ENCODE measurements around the gene CD22.

CD22 gene

DNA sequence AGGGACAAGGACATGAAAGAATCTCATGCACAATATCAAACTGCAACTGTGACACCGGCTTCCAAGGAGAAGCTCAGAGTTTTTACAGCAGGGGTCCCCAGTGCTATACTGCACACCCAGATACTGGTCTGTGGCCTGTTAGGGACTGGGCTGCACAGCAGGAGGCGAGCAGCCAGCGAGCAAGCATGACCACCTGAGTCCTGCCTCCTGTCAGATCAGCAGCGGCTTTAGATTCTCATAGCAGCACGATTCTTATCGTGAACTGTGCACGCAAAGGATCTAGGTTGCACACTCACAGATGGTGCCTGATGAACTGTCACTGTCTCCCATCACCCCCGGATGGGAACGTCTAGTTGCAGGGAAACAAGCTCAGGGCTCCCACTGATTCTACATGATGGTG is 13.1 kb upstream of the CD22 start:
- DNase-seq, result no peak

DNA sequence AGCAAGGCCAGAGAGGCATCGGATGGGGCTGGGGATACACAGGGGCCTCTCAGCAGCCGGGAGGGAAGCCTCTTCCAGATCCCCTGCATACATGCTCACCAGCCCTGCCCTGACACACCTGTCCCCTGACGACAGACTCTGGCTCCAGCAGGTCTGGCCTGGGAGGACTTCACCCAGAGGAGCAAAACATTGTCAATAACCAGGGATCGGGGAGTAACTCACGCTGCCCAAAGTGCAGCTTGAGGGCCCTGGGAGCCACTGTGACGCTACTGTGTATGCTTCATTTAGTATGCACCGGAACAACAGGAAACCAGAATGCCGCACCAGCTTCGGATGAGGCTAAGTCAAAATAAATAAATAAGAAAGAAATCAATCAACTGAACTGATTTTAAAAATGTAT is 12.4 kb upstream of the CD22 start:
- no peak for DNase-seq

DNA sequence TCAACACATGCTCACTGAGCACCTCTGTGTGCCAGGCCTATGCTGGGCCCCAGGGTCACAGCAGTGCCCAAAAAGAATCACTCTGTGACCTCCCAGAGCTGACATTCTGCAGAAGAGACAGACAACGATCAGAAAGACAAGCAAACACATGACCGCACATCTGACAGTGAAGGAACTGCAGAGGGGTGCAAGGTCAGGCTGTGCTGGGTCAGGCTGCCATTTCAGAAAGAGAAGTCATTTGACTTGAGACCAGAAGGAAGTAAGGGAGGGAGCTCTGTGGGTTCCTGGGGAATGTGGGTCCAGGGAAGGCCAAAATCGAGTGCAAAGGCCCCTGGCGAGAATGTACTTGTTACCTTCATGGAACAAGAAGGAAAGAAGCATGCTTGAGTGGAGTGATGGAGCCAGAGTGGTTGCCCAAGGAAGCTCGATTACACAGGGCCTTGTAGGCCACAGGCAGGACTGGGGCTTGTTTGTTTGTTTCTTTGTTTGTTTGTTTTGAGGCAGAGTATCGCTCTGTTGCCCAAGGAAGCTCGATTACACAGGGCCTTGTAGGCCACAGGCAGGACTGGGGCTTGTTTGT is 11.4 kb upstream of the CD22 start:
- DNase-seq, result no peak

DNA sequence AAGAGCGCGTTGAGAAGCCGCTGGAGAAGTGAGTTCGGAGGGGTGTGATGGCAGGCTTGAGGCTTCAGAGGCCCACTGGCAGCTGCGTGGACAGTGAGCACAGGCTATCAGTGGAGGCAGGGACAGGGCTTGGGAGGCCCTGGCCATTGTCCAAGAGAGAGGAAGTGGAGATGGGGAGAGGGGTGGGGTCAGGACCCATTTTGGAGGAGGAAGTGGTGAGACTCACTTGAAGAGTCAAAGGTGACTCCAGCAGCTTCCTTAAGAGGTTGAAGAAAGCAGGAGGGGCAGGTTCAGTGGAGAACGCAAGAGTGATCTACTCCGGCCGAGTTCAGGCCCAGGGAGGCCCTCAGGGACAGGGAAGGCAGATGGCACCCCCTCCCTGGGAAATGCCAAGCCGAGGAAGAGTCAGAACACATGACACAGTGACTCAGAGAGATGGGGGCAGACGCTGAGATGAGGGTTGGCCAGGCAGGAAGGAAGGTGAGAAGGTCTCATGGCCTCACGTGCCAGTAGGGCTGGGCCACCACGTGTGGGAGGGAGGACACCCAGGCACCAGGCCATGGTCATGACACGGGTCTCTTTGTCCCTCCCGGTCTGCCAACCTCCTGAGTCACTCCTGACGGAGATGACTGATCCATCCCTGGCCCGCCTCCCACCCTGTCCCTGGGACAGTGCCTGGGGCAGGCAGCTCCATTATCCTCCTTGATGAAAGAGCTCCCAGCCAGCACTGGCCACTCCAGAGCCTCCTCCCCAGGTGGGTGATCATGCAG is 10.1 kb upstream of the CD22 start:
- DNase-seq, result no peak

DNA sequence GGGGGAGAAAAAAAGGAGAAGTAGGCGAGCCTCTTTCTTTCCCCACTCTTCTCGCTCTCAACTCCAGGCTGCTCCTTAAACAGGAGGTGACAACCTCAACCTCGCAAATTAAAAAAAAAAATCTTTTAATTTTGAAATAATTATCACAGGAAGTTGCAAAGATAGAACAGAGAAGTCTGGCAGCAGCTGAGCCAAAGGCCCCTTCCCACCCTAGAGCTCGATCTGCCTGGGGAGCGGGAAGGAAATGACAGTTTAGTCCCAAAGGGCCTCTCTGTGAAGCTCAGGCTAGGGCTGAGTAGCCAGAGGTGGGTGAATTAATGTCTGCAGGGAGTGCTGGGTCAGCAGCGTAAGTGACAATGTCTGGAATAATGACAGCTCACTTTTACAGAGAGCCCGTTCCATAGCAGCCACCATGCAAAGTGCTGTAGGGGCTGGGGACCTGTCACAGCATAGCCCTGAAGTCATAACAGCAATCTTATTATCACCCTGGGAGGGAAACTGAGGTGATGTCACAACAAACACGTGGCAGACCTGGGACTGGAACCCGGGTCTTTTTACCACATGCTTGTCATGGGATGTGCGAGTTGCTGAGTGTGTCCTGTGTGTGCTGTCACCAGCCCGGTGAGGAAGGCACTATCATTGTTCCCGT is 8.8 kb upstream of the CD22 start:
- no peak for DNase-seq

DNA sequence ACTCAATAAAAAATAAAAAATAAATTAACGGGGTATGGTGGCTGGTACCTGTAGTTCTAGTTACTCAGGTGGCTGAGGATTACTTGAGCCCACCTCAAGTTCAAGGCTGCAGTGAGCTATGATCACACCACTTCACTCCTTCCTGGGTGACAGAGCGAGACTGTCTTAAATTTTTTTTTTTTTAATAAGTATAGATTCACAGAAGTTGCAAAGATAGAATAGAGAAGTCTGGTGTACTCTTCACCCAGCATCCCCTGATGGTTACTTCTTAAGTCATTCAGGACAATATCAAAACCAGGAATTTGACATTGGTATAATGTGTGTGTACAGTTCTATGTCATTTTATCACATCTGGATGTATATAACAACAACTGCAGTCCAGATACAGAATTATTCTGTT is 7.7 kb upstream of the CD22 start:
- no peak for DNase-seq

DNA sequence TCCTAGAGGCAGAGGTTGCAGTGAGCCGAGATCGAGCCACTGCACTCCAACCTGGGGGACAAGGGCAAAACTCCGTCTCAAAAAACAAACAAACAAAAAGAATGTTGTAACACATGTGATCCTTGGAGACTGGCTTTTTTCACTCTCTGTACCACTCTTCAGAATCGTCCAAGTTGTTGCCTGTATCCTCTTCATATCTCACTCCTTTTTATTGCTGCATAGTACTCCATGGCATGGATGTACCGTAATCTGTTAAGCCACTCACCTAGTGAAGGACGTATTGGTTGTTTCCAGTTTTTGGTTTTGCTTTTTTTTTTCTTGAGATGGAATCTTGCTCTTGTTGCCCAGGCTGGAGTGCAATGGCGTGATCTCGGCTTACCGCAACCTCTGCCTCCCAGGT is 7.0 kb upstream of the CD22 start:
- DNase-seq, result no peak

DNA sequence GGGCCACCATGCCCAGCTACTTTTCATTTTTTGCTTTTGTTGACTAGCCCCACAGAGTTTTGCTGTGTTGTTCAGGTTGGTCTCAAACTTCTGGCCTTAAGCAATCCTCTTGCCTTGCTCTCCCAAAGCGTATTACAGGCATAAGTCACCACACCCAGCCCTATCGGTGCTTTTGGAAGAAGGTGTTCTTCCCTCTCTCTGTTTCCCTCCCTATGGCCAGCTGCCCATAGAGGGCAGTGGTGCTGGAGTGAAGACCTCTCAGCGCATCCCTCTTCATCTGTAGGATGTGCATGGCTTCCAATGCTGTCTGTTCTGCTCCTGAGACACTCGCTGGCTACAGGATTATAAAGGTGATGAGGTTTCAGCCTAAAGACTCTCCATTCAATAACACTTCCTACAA is 1.3 kb upstream of the CD22 start:
- no peak for DNase-seq

DNA sequence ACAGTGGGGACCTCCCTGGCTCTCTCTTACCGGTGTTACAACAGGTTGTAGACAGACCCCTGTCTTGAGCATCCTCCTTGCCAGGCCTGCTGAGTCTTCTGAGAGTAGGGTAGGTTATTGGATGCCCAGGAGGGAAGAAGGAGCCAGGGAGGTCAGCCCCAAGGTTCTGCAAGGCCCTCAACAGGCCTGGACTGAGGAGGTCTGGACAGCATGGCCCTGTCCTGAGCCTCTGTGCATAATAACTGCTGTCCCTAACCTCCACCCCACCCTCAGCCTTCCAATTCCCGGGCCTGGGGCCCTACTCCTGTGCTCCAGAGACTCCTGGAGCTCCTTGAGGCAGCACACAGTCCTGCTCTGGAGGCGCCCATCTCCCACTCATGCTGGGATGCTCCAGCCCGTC is 336 bp downstream of the CD22 start:
- DNase-seq, result no peak

DNA sequence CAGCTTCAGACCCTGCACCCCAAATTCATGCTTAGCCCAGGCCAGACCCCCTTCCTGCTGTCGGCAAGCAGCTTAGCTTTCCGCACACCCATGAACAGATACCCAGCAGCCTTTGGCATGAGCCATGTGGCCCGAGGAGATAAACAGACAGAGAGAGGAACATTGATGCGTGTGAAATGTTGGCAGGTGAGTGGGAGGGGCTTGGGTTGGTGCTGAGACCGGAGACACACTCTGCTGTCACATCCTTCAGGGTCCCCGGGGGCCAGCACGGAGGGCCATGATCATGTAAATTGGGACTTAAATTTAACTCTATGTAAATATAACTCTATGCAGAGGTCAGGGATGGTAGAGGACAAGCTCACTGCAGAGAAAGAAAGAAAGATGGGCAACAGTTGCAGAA is 1.5 kb downstream of the CD22 start:
- DNase-seq, result peak; percentile 40

DNA sequence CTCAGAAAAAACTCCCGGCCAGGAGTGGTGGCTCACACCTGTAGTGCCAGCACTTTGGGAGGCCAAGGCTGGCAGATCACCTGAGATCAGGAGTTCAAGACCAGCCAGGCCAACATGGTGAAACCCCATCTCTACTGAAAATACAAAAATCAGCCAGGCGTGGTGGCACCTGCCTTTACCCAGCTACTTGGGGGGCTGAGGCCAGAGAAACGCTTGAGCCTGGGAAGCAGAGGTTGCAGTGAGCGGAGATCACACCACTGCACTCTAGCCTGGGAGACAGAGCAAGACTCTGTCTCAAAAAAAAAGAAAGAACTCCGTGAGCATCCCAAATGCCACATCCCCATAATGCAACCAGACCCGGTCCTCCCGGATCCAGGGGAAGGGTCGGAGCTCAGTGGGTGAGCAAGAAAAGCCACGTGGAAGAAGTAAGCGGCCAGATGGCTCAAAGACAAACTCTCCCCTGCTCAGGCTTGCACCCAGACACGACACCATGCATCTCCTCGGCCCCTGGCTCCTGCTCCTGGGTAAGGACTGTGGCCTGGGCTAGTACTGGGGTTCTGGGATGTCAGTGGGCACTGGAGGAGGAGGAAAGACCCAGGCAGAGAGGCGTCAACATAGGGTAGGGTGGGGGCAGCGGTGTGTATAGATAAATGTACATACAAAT is 2.7 kb downstream of the CD22 start:
- no peak for DNase-seq

DNA sequence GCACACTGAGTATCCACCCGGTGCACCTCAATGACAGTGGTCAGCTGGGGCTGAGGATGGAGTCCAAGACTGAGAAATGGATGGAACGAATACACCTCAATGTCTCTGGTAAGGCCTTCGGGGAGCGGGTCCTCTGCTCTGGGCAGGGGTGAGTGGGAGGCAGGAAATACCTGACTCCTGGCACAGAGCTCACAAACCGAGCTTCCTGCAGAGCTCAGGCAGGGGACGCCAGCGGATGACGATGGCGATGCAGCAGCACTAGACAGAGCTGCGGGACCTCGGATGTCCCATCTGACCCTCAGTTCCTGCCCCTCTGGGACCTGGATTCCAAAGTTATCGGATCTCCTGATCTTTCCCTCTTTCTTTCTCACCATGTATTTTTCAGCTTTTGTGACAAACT is 3.8 kb downstream of the CD22 start:
- DNase-seq, result no peak

DNA sequence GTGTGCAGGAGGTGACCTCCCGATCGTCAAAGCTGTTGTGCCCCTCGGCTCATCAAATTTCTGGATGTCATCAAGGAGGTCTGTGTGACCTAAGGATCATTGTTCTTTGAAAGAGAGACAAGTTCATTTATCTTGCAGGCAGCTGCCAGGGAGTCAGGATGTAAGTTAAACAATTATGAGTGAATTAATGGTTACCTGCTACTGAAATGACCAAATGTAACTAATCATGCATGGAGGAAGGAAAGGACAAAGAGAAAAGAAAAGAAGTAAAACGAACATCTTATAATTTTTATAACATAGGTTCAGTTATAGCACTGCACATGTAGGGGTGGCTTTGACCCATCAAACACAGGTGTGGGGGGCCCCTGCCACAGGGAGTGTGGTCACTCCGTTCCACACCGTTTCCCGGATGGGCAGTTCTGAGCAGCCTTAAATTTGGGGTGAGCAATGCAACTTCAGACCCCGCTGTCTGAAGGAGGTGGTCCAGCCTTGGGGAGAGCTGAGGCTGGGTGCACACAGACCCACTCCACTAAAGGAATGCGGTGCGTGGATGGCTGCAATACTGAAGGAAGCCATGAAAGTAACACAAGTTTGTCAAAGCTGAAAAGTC is 5.3 kb downstream of the CD22 start:
- no peak for DNase-seq

DNA sequence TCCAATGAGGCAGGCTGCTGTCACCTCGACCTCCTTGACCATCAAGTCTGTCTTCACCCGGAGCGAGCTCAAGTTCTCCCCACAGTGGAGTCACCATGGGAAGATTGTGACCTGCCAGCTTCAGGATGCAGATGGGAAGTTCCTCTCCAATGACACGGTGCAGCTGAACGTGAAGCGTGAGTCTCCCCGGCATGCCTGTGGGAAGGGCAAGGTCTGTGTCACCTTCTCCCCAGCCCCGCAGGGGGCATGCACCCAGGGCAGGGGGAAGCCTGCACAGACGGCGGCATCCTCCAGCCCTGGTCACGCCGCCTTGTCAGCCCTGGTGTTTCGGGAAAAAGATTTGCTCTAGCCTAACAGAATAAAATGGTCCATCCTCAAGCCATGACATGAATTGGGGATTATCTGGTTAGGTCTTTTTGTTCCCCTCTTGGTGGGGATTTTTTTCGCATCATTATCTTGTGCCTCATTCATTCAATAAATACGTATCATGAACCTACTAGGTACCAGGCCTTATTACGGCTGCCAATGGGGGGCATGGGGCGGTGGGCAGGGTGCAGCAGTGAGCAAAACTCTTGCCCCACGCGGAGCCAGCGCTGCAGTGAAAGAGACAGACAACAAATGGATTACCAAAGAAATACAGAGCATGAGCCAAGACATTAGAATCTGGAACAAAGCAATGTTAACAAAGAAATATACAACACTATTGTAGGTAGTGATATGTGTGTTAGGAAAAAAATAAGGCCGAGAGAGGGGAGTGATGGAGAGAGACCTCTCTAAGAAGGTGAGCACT is 7.4 kb downstream of the CD22 start:
- no peak for DNase-seq

DNA sequence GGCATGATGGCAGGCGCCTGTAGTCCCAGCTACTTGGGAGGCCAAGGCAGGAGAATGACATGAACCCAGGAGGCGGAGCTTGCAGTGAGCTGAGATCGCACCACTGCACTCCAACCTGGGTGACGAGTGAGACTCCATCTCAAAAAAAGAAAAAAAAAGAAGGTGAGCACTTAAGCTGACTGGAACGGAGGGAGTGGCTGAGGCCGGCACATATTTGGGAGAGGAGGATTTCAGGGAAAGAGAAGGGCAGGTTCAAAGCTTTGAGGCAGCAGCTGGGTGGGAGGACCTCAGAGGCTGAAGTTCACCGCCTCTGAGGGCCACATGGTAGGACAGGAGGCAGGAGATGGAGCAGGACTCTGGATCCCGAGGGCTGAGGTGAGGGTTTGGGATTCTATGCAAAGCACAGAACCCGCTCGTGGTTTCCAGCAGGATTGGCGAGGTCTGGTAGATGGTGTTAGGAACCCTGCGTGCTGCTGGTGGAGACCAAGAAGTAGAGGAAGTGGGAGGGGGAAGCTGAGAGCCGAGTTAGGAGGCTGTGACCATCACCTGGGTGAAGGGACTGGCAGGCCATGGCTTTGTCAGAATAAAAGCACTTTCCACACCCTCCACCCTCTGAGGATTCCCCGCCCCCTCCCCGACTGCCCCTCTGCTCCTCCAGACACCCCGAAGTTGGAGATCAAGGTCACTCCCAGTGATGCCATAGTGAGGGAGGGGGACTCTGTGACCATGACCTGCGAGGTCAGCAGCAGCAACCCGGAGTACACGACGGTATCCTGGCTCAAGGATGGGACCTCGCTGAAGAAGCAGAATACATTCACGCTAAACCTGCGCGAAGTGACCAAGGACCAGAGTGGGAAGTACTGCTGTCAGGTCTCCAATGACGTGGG is 8.4 kb downstream of the CD22 start:
- no peak for DNase-seq

DNA sequence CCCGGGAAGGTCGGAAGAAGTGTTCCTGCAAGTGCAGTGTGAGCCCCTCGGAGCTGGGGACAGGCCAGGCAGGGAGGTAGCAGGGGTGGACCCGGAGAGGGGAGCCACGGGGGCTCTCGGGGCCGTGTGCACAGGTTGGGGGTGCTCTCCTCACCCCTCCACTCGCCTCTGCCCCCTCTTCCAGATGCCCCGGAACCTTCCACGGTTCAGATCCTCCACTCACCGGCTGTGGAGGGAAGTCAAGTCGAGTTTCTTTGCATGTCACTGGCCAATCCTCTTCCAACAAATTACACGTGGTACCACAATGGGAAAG is 9.0 kb downstream of the CD22 start:
- no peak for DNase-seq

DNA sequence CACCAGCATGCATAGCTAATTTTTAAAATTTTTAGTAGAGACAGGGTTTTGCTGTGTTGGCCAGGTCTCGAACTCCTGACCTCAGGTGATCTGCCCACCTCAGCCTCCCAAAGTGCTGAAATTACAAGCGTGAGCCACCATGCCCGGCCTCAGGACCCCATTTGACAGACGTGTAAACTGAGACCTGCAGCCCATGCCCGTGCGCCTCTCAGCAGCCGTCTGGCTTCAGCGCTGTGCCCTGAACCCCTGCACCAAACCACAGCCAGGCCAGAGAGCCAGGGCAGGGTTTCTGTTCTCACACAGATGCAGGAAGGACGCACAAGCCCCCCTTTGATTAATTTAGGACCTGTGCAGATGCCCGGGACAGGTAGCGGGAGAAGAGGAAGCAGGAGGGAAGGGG is 11.4 kb downstream of the CD22 start:
- DNase-seq, result no peak

DNA sequence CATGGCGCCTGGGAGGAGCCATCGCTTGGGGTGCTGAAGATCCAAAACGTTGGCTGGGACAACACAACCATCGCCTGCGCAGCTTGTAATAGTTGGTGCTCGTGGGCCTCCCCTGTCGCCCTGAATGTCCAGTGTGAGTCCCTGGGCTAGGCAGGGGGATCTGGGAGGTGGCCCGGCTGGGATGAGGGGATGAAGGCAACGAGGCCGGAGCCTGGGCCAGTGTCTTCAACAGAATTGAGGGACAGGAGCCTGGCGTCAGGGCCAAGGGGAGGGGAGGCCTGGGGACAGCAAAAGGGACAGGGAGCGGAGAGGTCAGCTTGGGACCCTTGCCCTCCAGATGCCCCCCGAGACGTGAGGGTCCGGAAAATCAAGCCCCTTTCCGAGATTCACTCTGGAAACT is 12.0 kb downstream of the CD22 start:
- DNase-seq, result no peak

DNA sequence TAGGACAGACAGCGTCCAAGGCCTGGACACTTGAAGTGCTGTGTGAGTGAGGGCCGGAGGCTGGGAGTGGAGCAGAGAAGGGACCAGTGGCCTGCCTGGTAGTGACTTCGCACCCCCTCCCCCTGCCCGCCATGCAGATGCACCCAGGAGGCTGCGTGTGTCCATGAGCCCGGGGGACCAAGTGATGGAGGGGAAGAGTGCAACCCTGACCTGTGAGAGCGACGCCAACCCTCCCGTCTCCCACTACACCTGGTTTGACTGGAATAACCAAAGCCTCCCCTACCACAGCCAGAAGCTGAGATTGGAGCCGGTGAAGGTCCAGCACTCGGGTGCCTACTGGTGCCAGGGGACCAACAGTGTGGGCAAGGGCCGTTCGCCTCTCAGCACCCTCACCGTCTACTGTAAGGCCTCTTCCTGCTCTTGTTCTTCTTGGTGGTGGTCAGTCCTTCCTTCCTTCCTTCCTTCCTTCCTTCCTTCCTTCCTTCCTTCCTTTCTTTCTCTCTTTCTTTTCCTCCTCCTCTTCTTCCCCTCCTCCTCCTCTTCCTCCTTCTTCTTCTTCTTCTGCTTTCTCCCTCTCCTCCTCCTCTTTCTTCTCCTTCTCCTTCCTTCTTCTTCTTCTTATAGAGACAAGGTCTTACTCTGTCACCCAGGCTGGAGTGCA is 12.7 kb downstream of the CD22 start:
- DNase-seq, result no peak

DNA sequence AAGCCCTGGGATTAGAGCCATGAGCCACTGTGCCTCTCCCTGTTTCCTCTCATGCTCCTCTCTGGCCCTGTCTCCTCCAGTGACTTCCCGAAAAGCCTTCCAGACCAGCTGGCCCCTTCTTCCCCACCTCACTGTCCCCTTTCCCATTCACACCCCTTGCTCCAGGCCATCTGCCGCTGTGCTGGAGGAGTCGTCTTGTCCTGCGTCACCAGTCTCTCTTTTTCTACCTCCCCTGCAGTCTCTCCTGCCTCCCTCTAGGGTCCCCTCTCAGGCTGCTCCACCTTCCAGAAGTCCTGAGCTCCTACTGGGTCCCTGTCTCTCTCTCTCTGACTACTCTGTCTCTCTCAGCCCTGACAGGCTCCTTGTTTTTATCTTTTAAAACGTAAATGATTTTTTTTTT is 13.4 kb downstream of the CD22 start:
- peak; percentile 41 for DNase-seq

DNA sequence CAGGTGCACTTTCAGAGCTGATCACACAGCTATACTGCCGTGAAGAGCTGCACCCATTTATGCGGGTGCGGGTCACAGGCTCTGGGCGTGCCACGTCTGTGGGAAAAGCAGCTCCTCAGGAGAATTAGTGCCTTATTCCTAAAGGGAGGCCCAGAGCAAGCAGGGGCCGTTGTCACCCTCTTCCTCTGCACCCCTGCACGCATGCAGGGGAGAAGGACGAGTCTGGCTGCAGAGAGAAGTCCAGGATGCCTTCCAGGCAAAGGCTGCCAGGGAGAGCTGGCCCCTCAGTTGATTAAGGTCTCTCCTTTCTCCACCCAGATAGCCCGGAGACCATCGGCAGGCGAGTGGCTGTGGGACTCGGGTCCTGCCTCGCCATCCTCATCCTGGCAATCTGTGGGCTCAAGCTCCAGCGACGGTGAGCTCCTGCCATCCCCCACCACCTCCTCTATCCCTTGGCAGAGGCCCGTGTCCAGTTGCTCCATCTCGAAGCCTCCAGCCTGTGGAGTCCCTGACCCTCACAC is 15.6 kb downstream of the CD22 start:
- no peak for DNase-seq

Data from NCI-H2171 treated with DMSO at 0.1 percent for 48 hours (cell line).